NAMALWA (cell line): ENCODE data around the gene CDH23.

Source experiments
- DNase-seq: peaks from one replicate; pipeline ENCODE4 v3.0.0-alpha.2; 2015; ENCODE audit warnings: low spot score

The CDH23 gene

DNA sequence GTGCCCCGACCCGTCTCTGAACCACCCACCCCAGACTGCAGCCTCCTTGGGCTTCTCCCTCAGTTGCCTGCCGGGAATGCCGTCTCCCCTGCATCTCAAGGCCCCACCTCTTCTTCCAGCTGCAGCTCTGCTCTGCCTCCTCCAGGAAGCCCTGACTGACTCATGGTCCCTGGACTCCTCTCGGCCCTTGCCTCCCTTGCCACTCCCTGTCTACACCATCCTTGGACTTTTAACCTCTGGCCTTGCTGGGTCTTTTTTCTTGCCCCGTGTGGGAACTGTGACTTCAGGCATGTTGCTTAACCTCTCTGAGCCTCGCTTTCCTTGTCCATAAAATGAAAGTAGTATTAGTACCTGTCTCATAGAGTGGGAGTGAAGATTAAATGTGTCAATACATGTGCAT, 266.6 kb downstream of the CDH23 start:
- DNase-seq, result no peak

DNA sequence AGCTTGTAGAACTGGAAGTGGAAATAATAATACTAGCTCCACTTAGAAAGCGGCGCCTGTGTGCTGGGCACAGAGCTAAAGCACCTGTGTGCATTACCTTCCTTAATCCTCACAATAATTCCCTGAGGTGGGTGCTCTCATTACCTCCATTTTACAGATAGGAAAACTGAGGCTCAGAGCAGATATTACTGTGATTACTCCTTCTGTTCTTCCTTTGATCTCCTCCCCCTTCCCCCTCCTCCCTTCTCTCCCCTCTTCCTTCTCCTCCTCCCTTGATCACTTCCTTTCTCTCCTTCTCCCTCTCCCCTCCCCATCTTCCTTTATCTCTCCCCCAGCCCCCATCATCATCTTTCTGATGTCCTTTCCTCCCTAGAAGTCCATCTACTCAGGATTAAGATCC, 267.9 kb downstream of the CDH23 start:
- no peak for DNase-seq

GRCh38 chr10:71665456-71665855, 268.7 kb downstream of the CDH23 start:
- no peak for DNase-seq

DNA sequence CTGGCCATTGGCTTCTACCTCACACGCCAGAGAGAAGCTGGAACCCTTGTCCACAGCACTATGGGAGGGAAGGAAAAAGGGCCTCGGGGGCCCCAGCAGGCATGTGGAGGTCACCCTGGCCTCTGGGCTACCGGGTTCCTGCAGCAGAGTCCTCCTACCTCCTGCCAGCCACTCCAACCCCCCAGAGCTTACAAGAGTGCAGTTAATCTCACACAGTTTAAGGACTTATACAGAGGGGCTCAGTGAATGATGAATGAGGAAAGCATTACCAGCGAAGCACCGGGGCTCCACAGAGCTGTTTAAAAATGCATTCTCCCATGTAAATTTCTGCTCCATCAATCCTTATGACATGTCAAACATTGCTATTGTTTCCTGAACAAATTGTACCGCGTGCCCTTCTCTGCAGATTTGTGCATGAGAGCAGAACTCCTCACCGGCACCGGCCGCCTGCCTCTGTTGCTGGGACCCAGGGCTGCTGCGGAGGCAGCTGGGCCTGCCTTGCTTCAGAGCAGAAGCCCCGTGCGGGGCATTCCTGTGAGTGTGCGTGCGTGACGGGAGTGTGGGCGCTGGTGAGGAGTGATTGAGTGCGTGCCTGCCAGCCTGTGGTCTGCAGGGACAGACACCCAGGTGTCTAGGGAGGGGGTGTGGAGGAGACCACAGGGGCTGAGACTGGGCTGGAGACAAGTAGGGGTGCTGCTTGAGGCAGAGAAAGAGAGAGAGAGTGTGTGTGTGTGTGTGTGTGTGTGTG, 270.1 kb downstream of the CDH23 start:
- peak; percentile 30 for DNase-seq

- peak; percentile 22 for DNase-seq
These were observed 270.6 kb downstream of the CDH23 start for GRCh38 chr10:71667387-71667752.

GRCh38 chr10:71671994-71672946, 275.6 kb downstream of the CDH23 start:
- no peak for DNase-seq

- DNase-seq, result no peak
These were observed 278.7 kb downstream of the CDH23 start for GRCh38 chr10:71675295-71675970.

- no peak for DNase-seq
These were observed 280.5 kb downstream of the CDH23 start for GRCh38 chr10:71677261-71677660.

GRCh38 chr10:71678057-71678805, 281.5 kb downstream of the CDH23 start:
- no peak for DNase-seq

DNA sequence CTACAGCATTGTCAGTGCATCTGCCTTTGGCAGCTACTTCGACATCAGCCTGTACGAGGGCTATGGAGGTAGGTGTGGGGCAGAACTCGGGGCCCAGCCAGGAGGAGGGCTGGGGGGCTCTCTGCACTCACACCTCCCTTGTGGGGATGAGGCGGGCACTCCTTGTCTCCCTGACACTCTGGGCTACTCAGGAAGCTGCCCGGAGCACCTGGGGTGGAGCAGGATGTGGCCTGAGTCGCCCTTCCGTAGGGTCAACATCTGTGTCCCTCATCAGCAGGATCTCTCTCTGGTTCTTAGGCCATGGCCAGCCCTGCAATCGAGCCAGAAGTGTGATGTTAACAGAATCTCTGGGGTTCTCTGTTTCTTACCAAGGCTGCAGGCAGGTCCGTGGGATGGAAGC, 282.7 kb downstream of the CDH23 start:
- DNase-seq, result no peak

DNA sequence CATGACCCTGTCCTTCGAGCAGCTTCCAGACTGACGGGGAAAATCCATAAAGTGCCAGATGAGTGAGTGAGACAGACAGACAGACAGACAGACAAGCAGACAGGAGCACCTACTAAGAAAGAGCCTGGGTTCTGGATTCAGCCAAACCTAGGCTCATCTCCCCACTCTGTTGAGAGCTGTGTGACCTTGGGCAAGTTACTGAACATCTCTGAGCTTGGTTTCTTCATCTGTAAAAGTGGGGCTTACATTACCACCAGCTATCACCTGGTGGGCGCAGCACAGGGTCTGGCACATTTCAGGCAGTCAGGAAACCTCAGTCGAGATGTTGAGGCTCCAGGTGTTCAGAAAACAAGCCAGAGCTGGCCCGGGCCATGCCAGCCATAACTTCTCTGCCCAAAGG, 285.3 kb downstream of the CDH23 start:
- DNase-seq, result no peak

- no peak for DNase-seq
These were observed 286.6 kb downstream of the CDH23 start for GRCh38 chr10:71683301-71683700.

DNA sequence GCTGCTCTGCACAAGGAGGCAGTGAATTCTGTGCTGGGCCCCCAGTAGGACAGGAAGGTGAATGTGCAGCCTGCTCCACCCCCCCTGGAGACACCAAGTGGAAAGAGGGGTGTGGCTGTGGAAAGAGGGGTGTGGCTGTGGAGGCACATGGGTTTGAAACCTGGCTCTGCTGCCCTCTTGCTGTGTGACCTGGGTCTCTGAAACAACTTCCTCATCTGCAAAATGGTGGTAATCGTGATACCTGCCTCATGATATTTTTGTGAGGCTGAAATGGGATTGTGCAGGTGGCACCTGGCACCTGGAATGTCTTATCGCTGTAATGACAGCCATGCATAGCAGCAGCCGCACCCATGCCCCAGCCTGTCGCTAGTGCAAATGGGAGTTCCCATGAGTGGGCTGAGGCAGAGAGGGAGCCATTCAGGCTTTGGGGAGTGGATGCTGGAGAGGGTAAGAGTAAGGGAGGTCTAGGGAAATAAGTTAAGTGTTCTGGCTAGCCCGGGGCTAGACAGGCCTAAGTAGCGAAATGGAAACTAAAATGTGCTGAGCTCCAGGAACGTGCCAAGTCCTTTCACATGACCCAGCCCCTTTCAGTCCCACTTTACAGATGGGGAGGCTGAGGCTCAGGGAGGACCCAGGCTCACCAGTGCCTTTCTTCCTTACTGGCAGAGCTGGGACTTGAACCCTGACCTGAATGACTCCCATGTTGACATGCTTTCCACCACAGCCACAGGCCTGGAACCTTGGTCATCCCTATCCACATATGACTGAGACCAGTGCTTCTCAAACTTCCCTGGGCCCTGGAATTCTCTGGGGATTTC, 287.8 kb downstream of the CDH23 start:
- peak; percentile 61 for DNase-seq

GRCh38 chr10:71685554-71686232, 289.0 kb downstream of the CDH23 start:
- no peak for DNase-seq

GRCh38 chr10:71687077-71687476, 290.4 kb downstream of the CDH23 start:
- no peak for DNase-seq

DNA sequence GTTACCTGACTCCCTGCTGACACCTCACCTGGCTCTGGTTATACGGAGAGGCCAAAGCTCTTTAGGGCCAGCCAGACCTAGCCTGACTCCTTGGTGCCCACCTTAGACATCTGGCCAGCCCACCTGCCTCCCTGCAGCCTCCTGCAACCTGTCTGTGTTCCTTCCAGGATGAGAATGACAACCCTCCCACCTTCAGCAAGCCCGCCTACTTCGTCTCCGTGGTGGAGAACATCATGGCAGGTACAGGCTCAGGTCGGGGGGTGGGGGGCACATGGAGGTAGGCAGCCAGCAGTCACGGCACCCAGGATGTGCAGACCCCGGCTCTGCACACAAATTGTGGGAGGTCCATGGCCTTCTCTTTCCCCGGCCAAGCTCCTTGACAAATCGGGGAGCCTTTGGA, 290.8 kb downstream of the CDH23 start:
- DNase-seq, result no peak

DNA sequence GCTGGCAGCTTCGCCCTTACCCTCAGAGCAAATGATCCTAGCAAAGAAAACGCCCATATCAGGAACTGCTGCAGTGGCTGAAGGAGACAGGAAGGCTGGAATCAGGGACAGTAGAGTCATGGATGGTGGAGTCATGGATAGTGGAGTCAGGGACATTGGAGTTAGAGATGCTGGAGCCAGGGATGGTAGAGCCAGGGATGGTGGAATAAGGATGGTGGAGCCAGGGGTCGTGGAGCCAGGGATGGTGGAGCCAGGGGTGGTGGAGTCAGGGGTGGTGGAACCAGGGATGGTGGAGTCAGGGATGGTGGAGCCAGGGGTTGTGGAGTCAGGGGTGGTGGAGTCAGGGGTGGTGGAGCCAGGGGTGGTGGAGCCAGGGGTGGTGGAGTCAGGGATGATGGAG, 291.5 kb downstream of the CDH23 start:
- no peak for DNase-seq

- no peak for DNase-seq
These were observed 293.5 kb downstream of the CDH23 start for GRCh38 chr10:71690094-71690720.

DNA sequence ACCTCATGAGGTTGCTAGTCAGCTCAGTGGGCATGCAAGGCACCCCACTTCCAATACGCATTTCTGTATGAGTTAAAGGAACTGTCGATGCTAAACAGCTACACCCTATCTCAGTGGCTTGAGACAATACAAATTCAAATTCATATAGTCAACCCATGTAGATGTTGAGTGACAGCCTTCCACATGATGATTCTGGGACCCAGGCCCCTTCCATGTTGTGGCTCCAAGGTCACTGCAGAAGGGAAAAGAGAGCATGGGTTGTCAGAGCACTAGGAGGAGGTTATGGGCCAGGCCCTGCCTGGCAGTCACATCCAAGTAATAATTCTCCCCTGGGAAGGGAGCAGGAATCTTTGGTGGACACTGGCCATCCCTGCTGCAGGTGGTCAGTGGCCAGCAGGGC, 294.7 kb downstream of the CDH23 start:
- no peak for DNase-seq
